Fibroblast of skin of right quadriceps (primary cell): ENCODE data around the gene TRIM50.
"Not testable (repeated sequence)": the region's sequence is repeated elsewhere in the genome, so short reads cannot be mapped to it uniquely, and the experiment has no call there.

Experiments used
- DNase-seq: peaks from one replicate; pipeline ENCODE4 v3.0.0-alpha.2; 2013

Gene TRIM50

DNA sequence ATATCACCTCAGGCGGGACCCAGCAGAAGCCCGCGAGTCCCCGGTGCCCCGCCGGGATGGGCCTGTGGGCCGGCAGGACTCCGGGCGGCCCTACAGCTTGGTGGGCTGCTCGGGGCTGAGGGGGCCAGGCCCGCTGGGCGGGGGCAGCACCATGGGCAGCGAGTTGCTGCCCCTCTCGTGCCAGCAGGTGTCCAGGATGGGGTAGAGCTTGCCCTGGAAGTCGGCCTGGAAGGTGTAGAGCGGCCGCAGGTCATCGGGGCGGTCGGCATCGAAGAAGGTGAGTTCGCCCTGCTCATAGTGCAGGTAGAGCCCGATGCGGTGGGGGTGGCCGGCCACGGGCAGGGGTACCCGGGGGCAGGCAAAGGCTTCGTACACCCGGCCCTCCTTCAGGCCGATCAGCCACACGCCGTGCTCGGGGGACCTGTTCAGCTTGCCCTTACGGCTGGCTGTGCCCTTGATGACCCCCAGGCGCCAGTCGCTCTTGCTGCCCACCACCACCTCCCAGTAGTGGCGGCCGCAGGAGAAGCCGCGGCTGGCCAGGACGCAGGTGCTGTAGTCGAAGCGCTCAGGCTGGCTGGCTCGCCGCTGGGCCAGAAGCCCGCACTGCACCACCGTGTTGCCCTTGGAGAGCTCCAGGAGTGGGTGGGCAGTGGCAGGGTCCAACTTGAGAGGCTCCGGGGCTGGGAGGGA lies 14.9 kb downstream of the TRIM50 start:
- DNase-seq: no peak

DNA sequence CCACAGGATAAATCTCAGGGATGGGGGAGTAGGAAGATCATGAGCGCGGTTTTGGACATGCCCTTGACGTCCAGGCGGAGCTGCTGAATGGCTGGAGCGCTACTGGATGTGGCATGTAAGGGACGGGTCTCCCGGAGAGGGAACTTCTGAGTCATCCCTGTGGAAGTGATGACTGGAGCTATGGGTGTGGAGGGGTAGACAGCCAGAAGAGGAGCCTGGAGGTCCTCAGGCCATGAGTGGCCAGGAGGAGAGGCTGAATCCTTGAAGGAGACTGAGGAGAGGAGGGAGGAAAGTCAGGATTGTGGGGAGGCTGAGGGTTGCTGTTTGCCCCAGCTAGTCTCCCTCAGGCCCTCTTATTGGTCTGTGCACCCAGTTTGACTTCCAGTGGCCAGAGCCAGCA lies 16.5 kb downstream of the TRIM50 start:
- not testable (repeated sequence) for DNase-seq

DNA sequence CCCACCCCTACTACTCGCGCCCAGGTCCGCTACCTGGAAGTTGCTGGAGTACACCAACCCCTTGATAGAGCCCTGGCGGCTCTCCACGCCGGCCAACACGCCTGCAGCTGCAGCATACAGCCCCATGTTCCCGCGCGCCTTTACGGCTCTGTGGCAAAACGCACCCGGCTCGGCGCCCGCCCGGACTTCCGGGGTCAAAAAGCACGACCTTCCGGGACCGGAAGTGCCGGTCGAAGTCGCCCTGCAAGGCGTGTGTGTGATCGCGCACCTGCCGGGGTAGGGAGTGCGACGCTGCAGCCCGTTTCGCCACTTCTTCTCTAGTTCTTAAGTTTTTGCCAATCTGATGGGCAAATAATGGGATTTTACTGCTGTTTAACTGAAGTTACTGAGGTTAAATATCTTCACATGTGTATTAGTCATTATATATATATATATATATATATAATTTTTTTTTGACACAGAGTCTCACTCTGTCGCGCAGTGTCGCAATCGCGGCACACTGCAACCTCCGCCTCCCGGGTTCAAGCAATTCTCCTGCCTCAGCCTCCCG lies 19.1 kb downstream of the TRIM50 start, which contains the start of gene NSUN5:
NSUN5 (minus strand) TSS at position 162 of the 550 bp plus-strand sequence; CDS start at position 126, 36 bp downstream.
- DNase-seq: peak; percentile 43

DNA sequence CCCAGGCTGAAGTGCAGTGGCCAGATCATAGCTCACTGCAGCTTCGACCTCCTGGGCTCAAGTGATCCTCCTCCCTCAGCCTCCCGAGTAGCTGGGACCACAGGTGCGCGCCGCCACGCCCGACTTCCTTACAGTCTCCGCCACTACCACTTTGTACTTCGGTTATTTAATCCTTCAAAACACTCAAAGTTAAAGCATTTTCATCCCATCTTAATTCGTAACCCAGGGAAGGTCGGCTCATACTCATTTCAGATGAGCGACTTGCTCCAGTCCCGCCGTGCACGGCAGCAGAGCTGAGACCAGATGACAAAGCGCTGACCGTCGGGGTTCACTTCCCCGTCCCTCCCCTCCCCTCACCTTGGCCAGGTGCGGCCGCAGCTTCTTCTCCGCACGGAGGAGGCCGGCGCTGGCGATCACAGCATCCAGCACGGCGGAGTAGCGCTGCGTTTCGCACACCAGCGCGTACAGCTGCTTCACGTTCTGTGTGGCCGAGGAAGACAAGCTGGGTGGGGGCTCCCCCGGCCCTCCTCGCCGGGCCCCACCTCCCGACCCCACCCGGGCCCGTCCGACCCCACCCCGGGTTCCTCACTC lies 19.7 kb downstream of the TRIM50 start:
- no peak for DNase-seq

DNA sequence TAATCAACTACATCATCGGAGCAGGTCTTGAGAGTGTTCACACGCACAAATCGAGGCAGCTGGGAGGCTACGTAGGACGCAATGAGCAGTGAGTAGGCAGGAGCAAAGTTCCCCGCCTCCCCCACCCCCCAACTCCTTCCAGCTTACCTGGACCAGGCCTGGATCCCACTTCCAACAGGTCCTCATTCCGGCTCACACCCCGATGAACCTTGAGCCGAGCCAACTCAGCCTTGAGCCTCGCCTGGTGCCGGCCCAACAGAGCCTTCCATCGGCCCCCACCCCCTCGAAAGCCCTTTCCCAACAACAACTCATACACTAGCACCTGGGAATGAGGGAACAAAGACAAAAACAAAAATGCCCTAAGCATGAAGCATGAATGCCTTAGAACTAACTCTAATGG lies 20.4 kb downstream of the TRIM50 start:
- no peak for DNase-seq

DNA sequence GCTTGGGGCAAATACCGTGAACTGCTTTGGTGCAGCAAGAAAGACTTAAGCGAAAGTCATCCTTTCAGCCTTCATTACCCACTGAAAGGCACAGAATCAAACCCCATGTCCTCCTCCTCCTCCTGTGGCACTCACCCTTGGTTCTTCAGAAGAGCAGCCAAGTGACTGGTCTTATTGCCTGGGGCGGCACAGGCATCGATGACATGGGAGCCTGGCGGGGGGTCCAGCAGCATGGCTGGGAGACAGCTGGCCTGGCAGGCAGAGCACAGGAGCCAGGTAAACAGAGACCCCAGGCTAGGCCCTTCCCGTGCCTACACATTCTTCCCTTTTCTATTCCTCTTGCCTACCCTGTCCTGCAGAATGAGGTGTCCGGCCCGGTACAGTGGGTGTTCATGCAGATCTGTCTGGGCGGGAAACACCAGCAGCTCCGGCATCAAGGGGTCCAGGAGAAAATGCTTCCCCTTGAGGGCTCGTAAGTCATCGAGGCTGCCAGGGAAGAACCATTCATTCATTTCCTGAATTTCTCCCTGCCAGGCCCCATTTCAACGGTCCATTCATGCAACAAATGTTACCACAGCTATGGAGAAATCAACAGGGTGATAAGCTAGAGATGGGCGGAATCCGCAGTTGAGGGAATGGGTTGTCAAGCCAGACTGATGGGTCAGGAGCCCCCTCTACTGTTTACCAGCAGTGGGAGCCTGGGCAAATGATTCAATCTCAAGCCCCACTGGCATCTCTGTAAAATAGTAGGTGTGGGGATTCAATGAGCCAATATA lies 23.1 kb downstream of the TRIM50 start:
- not testable (repeated sequence) for DNase-seq

DNA sequence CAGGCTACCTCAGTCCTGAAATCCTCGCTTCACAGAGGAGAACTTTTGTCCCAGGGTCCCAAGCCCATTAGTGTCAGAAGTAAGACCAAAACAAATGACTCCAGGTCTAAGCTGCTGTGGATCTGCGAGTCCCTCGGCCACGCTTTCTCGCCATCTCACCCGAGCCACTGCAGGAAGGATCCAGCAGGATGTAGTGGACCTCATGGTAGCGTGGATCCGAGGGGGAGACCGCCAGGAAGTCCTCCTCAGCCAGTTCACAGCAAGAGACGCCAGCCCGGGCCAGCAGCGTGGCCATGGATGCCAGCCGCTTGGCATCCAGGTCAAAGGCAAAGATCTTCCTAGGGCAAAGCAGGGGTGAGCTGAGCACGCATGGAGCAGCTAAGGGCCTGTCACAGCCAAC lies 23.8 kb downstream of the TRIM50 start:
- no peak for DNase-seq

DNA sequence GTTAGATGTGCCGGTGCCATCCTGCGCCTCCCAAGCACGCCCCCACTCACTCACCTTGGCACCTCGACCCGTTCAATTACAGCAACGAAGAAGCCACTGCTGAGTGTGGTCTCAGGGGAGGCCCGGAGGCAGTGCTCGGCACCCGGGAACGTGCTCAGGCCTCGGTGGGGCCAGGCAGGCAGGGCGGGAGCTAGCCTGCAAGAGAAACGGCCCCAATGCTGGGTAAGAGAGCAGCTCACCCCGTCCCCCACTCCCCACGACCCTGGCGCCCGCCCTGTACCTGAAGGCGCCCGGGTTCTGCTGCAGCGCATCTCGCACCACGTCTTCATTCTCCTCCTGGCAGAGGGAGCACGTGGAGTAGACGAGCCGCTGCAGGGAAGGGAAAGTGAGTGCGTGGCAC lies 24.3 kb downstream of the TRIM50 start:
- DNase-seq: no peak

DNA sequence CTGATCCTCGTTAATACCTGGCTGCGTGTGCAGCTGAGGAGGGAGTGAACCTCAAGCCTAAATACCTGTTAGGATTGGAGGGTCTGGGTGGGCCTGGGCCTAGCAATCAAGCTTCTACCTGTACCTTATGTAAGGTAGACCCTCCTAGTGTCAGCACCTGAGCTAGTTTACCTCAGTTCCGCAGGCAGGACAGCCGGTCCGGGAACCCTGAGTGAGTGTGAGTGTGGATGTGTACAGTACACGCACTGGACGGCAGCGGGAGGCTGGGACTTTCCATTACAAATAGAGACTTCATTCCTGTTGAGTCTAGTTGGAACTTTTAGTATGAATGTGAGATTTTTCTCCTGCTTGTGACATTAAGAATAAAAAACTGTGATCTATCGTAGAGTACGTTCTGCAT lies 25.0 kb downstream of the TRIM50 start:
- DNase-seq: not testable (repeated sequence)

DNA sequence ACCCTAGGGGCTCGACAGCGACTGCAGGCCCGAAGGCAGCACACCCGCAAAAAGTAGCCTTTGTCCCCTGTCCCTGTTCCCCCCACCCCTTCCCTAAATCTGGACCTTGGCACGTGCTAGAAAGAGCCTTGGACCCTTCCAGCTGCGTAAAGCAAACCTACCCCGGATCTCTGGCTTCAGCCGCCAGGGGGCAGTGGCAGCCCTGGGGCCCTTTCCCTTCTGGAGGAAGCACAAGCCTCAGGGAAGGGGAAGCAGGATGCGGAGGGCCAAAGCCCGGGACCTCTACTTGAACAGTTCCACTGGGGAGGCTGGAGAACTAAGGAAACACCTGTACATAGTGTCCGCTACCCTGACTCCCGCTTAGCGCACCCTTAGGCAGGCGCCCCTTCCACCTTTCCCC lies 26.8 kb downstream of the TRIM50 start:
- not testable (repeated sequence) for DNase-seq

DNA sequence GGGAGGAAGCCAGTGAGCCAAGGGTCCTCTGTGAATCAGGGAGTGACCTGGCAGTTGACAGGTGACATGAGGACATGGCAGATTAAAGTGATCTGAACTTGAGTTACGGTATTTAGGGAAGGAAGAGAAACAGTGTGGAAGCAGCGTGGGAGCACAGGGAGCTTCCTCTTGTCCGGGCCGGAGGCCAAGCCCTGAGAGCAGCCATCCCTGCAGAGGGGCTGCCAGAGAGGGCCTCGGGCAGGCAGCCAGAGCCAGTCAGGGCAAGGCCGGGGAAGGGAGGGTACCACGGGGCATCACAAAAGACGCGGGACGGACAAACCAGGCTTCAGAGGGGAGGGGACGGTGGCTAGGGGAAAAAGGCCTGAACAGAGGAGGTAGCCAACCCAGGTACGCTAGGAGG lies 28.1 kb downstream of the TRIM50 start:
- DNase-seq: not testable (repeated sequence)

DNA sequence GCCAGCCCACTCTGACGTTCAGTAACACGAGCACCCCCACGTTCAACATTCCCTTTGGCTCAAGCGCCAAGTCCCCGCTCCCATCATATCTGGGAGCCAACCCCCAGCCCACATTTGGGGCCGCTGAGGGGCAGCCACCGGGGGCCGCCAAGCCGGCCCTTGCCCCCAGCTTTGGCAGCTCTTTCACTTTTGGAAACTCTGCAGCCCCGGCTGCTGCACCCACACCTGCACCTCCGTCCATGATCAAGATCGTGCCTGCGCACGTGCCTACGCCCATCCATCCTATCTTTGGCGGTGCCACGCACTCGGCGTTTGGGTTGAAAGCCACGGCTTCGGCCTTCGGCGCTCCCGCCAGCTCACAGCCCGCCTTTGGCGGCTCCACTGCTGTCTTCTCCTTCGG lies 30.2 kb downstream of the TRIM50 start:
- DNase-seq: not testable (repeated sequence)

DNA sequence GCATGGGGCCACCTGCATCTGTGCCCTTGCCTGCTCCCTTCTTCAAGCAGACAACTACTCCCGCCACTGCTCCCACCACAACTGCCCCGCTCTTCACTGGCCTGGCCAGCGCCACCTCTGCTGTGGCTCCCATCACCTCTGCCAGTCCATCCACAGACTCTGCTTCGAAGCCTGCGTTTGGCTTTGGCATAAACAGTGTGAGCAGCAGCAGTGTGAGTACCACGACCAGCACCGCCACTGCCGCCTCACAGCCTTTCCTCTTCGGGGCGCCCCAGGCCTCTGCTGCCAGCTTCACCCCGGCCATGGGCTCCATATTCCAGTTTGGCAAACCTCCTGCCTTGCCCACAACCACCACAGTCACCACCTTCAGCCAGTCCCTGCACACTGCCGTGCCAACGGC lies 30.6 kb downstream of the TRIM50 start:
- DNase-seq: not testable (repeated sequence)

DNA sequence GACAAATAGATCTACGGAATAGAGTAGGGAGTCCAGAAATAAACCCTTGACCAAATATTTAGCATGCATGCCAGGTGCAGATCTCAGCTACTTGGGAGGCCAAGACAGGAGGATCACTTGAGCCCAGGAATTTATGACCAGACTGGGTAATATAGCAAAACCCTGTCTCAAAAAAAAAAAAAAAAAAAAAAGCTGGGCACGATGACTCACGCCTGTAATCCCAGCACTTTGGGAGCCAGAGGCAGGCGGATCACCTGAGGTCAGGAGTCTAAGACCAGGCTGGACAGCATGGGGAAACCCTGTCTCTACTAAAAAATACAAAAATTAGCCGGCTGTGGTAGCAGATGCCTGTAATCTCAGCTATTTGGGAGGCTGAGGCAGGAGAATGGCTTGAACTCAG lies 50.7 kb downstream of the TRIM50 start:
- not testable (repeated sequence) for DNase-seq

DNA sequence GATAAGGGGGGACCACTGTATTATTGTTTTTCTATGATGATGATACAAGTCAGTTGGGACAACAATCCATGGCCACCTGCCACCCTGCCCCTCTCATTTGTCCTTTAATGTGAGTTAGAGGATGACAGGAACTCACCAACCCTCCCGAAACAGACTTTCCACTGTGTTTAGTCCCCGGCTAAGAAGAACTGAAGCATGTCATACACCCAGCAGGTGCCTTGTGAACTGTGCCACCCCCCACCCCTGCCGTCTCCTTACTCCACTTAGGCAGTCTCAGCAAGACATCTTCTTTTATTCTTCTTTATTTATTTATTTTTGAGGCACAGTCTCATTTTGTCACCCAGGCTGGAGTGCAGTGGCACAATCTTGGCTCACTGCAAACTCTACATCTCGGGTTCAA lies 60.1 kb downstream of the TRIM50 start:
- DNase-seq: not testable (repeated sequence)

DNA sequence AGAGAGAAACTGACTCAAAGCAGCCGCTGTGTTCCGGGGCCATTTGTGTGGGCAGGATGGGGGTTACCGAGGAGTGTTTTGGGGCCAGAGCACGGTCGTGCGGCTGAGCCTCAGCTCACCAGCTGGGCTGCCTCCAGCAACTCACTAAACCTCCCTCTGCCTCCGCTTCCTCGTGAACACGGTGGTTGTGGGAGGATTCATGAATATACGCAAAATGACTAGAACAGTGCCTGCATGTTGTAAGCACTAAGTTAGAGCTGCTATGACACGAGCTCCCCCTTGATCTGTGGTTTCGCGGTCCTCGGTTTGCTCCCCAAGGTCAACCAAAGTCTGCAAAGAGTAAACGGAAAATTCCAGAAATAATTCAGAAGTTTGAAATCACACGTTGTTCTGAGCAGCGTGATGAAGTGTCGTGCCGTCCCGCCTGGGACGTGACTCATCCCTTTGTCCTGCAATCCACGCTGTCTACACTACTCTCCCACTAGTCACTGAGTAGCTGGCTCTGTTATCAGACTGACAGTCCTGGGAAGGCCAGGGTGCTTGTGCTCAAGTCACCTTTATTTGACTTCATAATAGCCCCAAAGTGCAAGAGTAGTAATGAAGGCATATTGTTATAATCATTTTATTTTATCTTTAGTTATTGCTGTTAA lies 61.0 kb downstream of the TRIM50 start:
- DNase-seq: not testable (repeated sequence)
